Esophagus squamous epithelium (tissue), 4 donors: ENCODE data around the gene KIF13A.

ENCODE experiments used
- CTCF ChIP-seq, 6 experiments: fragments of 450-650 bp in 4 of 6; fragments of 200-600 bp in 2 of 6; sonication (generic) in 2 of 6; IDR thresholded peaks; one replicate each; pipeline ENCODE4 v1.5.1; 2016 to 2019; ENCODE audit warnings: antibody characterized with exemption in 6 of 6, mild to moderate bottlenecking in 4 of 6, moderate library complexity in 4 of 6
- POLR2A ChIP-seq, 4 donors: fragments of 450-650 bp; IDR thresholded peaks; one replicate each; pipeline ENCODE4 v1.6.1; 2017; ENCODE audit warnings: antibody characterized with exemption in 4 of 4, mild to moderate bottlenecking in 4 of 4, moderate library complexity in 3 of 4

- TF ChIP-seq CTCF (IDR thresholded peaks at IDR 0.05) = no peak
- TF ChIP-seq POLR2A (IDR thresholded peaks at IDR 0.05) = no peak
Observed at GRCh38 chr6:17900011-17900410, 87.4 kb downstream of the KIF13A start.
